GM12801 (cell line): ENCODE measurements around the gene FBXO8.

Source experiments
- TF ChIP-seq, protein P1 (sequence below): IDR thresholded peaks from one replicate; pipeline ENCODE4 v1.5.1; 2011; ENCODE audit warnings: control low read depth; ENCODE audit not compliant: insufficient read length; ENCODE audit errors: extremely low read depth

Gene FBXO8

DNA sequence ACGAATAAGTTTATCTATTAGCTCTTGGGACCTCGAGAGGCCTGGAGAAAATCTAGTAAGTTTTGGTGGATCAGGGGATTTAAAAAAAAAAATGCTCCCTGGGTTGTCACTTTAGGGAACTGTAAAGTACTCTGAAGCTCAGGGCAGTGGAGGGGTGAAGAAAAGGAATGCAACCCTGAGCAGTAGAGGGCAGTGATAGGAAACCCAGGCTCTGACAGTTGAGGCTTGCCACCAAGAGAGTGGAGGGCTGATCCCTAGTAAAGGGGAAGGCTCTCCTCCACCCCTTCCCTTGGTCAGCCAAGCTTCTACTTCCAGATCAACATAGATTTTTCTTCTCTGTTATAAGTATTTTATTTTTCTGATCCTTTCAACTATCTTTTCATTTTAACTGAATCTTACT lies 73.1 kb downstream of the FBXO8 start:
- TF ChIP-seq, protein P1, sequence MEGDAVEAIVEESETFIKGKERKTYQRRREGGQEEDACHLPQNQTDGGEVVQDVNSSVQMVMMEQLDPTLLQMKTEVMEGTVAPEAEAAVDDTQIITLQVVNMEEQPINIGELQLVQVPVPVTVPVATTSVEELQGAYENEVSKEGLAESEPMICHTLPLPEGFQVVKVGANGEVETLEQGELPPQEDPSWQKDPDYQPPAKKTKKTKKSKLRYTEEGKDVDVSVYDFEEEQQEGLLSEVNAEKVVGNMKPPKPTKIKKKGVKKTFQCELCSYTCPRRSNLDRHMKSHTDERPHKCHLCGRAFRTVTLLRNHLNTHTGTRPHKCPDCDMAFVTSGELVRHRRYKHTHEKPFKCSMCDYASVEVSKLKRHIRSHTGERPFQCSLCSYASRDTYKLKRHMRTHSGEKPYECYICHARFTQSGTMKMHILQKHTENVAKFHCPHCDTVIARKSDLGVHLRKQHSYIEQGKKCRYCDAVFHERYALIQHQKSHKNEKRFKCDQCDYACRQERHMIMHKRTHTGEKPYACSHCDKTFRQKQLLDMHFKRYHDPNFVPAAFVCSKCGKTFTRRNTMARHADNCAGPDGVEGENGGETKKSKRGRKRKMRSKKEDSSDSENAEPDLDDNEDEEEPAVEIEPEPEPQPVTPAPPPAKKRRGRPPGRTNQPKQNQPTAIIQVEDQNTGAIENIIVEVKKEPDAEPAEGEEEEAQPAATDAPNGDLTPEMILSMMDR = no peak

DNA sequence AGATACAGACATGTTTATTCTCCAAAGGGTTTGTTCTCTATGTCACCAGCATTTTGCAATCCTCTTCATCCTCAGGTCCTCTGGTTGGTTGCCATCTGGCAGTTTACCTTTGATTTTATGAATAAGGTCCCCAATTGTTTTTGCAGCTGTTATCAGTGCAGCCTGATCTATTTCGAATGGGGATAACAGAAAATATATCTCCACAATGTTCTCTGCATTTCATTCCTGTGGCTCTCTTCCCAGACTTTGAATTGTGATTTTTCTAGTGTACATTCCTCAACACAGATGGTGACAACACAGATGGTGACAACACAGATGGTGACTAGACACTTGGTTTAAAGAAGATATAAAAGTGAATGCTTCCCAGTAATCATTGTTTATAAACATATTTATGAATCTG lies 74.1 kb downstream of the FBXO8 start:
- TF ChIP-seq, protein P1 = no peak

DNA sequence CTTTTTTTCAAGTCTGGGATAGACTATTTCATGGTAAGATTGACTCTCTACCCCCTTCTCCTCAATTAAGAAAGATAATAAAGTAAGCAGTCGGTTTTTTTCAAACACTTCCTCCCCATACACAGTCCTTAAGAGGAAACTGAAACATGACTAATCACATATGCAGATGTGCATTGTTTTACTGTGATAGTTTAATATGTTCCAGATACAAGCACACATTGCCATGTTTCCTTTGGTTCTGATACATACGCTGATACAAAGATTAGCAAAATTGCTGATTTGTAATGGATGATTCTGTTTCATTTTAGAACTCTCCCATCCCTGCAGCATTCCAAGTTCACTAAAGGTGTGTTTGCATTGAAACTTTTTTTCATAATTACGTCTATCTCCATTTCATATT lies 76.1 kb downstream of the FBXO8 start:
- TF ChIP-seq, protein P1 = no peak

DNA sequence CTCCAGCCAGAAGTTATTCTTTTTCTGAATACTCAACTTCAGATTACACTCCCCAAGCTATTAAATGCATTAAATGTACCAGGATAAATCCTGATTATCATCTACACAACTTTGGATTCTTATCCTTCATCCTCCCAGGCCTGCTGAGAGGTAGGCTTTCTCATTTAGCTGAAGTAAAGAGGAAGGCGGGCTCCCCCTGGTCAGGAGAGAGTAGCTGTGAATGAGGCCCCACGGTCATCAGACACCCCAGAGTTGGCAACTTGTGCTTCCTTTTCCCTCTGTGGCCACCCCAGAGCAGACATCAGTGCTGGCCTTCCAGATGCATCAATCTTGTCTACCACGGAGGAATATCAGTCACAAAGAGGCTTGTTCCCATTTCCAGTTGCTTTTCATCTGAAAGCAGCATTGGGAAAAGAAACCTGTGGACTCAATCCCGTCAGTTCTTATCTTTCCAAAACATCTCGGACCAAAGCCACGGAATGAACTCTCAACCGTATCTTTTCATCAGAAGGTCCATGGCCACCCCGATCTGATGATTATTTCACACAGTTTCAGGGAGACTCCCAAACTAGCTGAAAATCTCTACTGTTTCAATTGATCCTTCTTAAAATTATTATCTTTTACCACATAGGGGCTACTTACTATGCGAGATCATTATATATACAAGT lies 79.2 kb downstream of the FBXO8 start:
- TF ChIP-seq, protein P1 = no peak

DNA sequence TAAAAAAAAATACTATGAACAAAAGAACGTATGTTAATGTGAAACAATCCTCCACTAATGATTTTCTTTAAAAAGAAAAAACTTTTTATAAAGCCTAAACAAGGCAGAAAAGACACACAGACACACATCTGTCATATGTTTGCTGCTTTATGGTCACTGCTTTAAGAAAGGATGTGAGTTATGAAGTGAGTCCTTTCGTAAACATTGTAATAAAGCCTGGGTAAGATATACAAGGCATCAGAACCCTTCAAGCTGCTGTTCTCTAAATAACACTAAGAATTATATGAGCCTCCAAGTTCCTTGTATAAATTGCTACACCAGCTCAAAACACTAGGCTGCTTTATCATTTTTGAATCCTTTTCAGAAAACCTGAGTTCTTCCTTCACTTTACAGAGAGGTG lies 81.6 kb downstream of the FBXO8 start:
- TF ChIP-seq, protein P1 = no peak

DNA sequence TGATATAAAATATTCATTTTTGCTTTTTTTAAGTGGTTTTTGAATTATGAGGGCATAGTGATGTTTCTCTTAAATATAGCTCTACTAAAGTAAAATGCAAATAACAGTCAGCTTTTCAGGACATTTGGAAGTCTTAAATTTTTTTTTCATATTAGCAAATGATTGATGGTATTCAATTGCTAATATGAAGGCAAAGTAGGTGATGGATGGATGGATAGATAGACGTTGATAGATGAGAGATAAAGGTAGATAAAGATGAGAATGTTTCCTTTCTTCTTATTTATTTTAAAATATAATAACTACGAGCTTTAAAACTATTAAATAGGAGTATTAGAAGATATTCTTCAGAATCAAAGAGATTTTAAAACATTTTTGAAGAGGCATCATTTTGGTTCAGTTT lies 83.7 kb downstream of the FBXO8 start:
- TF ChIP-seq, protein P1 = no peak

DNA sequence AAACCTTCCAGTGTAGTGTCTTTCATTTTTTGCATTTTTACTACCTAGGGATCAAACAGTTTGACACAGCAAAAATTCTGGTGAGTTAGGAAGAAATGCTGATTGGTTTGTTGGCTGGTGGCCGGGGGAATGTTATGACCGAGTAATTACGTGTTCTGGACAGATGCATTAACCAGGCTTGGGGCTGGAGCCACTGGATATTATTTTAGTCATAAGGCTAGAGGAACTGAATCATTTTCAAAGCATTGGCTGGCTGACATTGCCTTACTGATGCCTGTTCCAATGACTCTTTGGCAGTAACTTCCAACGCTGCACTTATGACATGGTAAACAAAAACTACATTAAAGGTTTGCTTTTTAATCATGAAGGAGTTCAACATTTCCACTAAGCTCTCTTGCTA lies 84.6 kb downstream of the FBXO8 start:
- TF ChIP-seq, protein P1 = no peak
